NT2/D1 (cell line): ENCODE results near the gene BET1L.

Experiments used
- SUZ12 ChIP-seq: IDR thresholded peaks from 2 replicates; pipeline ENCODE4 v1.6.1; 2011; ENCODE audit not compliant: insufficient read length, insufficient read depth; ENCODE audit errors: extremely low read depth
- YY1 ChIP-seq: IDR thresholded peaks from 2 replicates; pipeline ENCODE4 v1.6.1; 2011; ENCODE audit not compliant: insufficient read length, insufficient read depth

DNA sequence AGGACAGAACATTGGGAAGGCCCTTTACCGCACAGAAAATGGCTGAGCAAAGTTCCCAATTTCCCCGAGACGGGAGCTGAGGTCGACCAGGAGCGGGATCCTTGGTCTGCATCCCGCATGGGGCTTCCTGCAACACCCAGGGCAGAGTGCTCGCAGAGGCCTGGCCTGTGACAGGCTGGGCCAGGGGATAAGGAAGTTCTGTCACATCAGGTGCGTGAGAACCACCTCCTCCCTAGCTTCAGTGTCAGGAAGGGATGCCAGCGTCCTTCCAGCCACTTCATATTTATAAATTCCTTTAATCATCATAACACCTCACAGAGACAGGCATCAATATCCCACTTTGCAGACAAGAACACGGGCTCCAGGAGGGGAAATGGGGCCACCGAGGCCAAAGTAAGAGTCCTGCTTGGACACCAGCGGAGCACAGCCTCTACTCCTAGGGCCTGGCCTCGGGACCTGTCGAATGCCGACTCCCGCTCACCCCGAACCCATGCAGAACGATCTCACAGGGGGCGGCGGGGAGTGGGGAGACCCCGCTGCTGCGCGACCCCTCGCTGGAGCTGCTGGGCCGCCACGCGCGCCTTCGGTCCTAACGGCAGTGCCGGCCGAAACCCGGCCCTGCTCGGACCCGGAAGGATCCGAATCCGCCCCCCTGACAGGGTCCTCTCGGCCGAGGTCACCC lies 532 bp downstream of the BET1L start:
- TF ChIP-seq SUZ12 (no peak), YY1 (no peak)
